ENCODE measurements around the gene ZNF692. TPM values are rescaled to one million over a fixed set of nuclear protein-coding genes. Genes with fewer than 3 reads are reported as not detected.
A peak's percentile ranks its signal among the peaks of the same experiment; 100 is the strongest.

The ZNF692 gene
- total RNA-seq, 4 donors from 2014 or later: 8.0 to 38.0 (median 13.9) TPM

GRCh38 chr1:248905662-248906008 is 46.8 kb upstream of the ZNF692 start:
- Histone ChIP-seq H3K4me1 (peaks cover 6 to 9% of the 10 kb centered on the region in 2 donors), H3K27ac (peak overlapping the region; percentile 82 to 95 (median 87)), H3K36me3 (no peaks in the 10 kb centered on the region), H3K4me3 (peak overlapping the region; percentile 65 to 95 (median 84)), H3K9me3 (no peaks in the 10 kb centered on the region), H3K27me3 (peaks cover 0 to 3% (median 0%) of the 10 kb centered on the region in 3 donors)
- TF ChIP-seq POLR2A (IDR thresholded peaks at IDR 0.05) (no peak), CTCF (IDR thresholded peaks at IDR 0.05 in 4 of 5, conservative IDR thresholded peaks at IDR 0.05 in 1 of 5) (no peak)
- in situ Hi-C loops (cut with MboI; ENCODE audit: low sequenced_read_pairs in 4 of 4) (no loop called here), intact Hi-C loops (cut with DNase I; ENCODE audit: low total_unique reads) (loop anchor here (1.0 kb wide), 3 partner anchors 31 to 79 kb away; partner anchors contain the start of gene ZNF692)
- DNase-seq (no peak), ATAC-seq (peak; percentile 2)

GRCh38 chr1:248904437-248905216 is 45.7 kb upstream of the ZNF692 start:
- Histone ChIP-seq H3K27ac (no peak overlapping the region), H3K4me1 (peaks cover 6 to 9% of the 10 kb centered on the region in 2 donors), H3K4me3 (no peak overlapping the region), H3K9me3 (no peaks in the 10 kb centered on the region), H3K36me3 (no peaks in the 10 kb centered on the region), H3K27me3 (peaks cover 0 to 3% (median 0%) of the 10 kb centered on the region in 3 donors)
- DNase-seq (no peak), ATAC-seq (no peak)
- intact Hi-C loops (cut with DNase I; ENCODE audit: low total_unique reads): no loop called here
- in situ Hi-C loops (cut with MboI; ENCODE audit: low sequenced_read_pairs in 4 of 4): no loop called here
- TF ChIP-seq POLR2A (IDR thresholded peaks at IDR 0.05) (no peak), CTCF (IDR thresholded peaks at IDR 0.05 in 4 of 5, conservative IDR thresholded peaks at IDR 0.05 in 1 of 5) (no peak)

GRCh38 chr1:248901578-248901977 is 42.7 kb upstream of the ZNF692 start:
- Histone ChIP-seq H3K9me3 (no peaks in the 10 kb centered on the region), H3K27ac (no peak overlapping the region), H3K27me3 (peaks cover 0 to 3% (median 0%) of the 10 kb centered on the region in 3 donors), H3K4me3 (no peak overlapping the region), H3K36me3 (no peaks in the 10 kb centered on the region), H3K4me1 (no peaks in the 10 kb centered on the region)
- intact Hi-C loops (cut with DNase I; ENCODE audit: low total_unique reads): no loop called here
- DNase-seq: no peak
- in situ Hi-C loops (cut with MboI; ENCODE audit: low sequenced_read_pairs in 4 of 4): no loop called here
- no peak for TF ChIP-seq POLR2A (IDR thresholded peaks at IDR 0.05)
- TF ChIP-seq CTCF (IDR thresholded peaks at IDR 0.05 in 4 of 5, conservative IDR thresholded peaks at IDR 0.05 in 1 of 5): no peak
- ATAC-seq: no peak

GRCh38 chr1:248900637-248901036 is 41.8 kb upstream of the ZNF692 start:
- Histone ChIP-seq H3K4me1 (no peaks in the 10 kb centered on the region), H3K36me3 (no peaks in the 10 kb centered on the region), H3K27me3 (peaks cover 0 to 3% (median 0%) of the 10 kb centered on the region in 3 donors), H3K27ac (no peak overlapping the region), H3K4me3 (no peak overlapping the region), H3K9me3 (no peaks in the 10 kb centered on the region)
- DNase-seq (no peak), ATAC-seq (no peak)
- no peak for TF ChIP-seq CTCF (IDR thresholded peaks at IDR 0.05 in 4 of 5, conservative IDR thresholded peaks at IDR 0.05 in 1 of 5)
- no peak for TF ChIP-seq POLR2A (IDR thresholded peaks at IDR 0.05)
- intact Hi-C loops (cut with DNase I; ENCODE audit: low total_unique reads): no loop called here
- in situ Hi-C loops (cut with MboI; ENCODE audit: low sequenced_read_pairs in 4 of 4): no loop called here

Measured in gastrocnemius medialis (tissue), 4 donors.